AG04450 (cell line): Measurements from ENCODE around the gene MFSD2B. TPM values are rescaled to one million over a fixed set of nuclear protein-coding genes. Genes with fewer than 3 reads are reported as not detected.
A peak's percentile ranks its signal among the peaks of the same experiment; 100 is the strongest.
"Not testable (repeated sequence)": the region's sequence is repeated elsewhere in the genome, so short reads cannot be mapped to it uniquely, and the experiment has no call there.

Experiments used
- CTCF ChIA-PET: fragments of 300-600, 350-600 bp; formaldehyde crosslinking; extraction: SDS; loops from one replicate; lab custom pipeline; 2022; ENCODE audit warnings: antibody characterized with exemption, inconsistent platforms; lab: Charles Lee
- POLR2A ChIA-PET: fragments of 350-600 bp; formaldehyde crosslinking; extraction: SDS; loops from one replicate; lab custom pipeline; 2021; ENCODE audit warnings: antibody characterized with exemption, inconsistent platforms; lab: Yijun Ruan, JAX
- DNase-seq: peaks from one replicate; pipeline ENCODE4 v3.0.0-alpha.2; 2011; ENCODE audit warnings: low read depth, low spot score
- H3K27ac ChIP-seq: one replicate; pipeline ENCODE4 v1.5.1; 2012; ENCODE audit warnings: low read depth, low read length, control low read depth
- H3K27me3 ChIP-seq: one replicate; pipeline ENCODE4 v1.6.0; 2012; ENCODE audit warnings: low read length; ENCODE audit not compliant: control insufficient read depth, insufficient read depth
- H3K4me3 ChIP-seq: 2 replicates; pipeline ENCODE4 v1.5.1; 2011; ENCODE audit warnings: mild to moderate bottlenecking, low read depth, low read length, control low read depth
- H3K9me3 ChIP-seq: 2 replicates; pipeline ENCODE4 v1.5.1; 2012; ENCODE audit warnings: low read length; ENCODE audit not compliant: control insufficient read depth, insufficient read depth
- polyA plus RNA-seq: library from polyadenylated mRNA; depleted of rRNA; stranded (reverse); fragments of >200 nt; gene quantifications from 2 replicates; pipeline ENCODE4 v1.2.3, GENCODE V29; 2011
- TF ChIP-seq, protein P1 (sequence below): IDR thresholded peaks from 2 replicates; pipeline ENCODE4 v1.5.1; 2011; ENCODE audit warnings: low read depth, low read length, control low read depth, inconsistent platforms

MFSD2B gene
- polyA plus RNA-seq, 1 experiment: 0.05 TPM

DNA sequence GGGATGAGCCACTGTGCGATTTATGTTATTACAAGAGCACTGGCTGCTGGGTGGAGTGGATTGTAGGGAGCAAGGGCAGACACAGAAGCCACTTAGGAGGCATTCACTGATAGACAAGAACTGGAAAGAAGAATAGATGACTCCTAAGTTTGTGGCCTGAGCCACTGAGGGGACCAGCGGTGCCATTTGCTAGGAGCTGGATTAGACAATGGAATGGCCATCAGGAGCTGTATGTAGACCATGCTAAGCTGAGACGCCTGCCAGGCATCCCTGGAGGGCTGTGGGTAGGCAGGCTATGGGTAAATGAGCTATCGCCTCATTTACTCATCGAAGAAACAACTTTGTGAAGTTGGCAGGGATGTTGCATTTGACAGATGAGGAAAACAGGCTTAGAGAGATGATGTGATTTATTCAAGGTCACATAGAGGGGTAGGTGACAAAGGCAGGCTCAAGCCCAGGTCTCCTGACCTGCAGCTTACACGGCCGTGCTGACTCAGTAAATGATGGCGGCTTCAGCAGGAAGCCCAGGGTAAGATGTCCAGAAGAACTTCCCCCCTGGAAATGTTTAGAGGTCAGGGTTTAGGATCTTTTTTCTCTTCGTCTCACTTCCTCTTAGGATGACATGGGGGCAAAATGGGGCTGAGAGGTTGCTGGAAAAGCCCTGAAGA is 2.8 kb downstream of the MFSD2B start:
- no peak for DNase-seq
- Histone ChIP-seq H3K27me3 (no peaks in the 10 kb centered on the region), H3K9me3 (no peaks in the 10 kb centered on the region; the same call in 1 of the 2 replicates), H3K4me3 (no peak overlapping the region), H3K27ac (no peak overlapping the region)
- POLR2A ChIA-PET: interaction anchor here (0.8 kb wide), 1 partner anchor 35 kb away, joined by 3 read pairs; the partner anchor contains the start of gene WDCP
- TF ChIP-seq, protein P1, sequence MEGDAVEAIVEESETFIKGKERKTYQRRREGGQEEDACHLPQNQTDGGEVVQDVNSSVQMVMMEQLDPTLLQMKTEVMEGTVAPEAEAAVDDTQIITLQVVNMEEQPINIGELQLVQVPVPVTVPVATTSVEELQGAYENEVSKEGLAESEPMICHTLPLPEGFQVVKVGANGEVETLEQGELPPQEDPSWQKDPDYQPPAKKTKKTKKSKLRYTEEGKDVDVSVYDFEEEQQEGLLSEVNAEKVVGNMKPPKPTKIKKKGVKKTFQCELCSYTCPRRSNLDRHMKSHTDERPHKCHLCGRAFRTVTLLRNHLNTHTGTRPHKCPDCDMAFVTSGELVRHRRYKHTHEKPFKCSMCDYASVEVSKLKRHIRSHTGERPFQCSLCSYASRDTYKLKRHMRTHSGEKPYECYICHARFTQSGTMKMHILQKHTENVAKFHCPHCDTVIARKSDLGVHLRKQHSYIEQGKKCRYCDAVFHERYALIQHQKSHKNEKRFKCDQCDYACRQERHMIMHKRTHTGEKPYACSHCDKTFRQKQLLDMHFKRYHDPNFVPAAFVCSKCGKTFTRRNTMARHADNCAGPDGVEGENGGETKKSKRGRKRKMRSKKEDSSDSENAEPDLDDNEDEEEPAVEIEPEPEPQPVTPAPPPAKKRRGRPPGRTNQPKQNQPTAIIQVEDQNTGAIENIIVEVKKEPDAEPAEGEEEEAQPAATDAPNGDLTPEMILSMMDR: no peak
- CTCF ChIA-PET: no interaction called here

DNA sequence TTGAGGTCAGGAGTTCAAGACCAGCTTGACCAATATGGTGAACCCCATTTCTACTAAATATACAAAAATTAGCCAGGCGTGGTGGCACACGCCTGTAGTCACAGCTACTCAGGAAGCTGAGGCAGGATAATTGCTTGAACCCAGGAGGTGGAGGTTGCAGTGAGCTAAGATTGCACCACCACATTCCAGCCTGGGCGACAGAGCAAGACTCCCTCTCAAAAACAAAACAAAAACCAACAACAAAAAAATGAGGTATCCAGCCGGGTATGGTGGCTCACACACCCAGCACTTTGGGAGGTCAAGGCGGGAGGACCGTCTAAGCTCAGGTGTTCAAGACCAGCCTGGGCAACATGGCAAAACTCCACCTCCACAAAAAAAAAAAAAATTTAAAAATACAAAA is 5.0 kb downstream of the MFSD2B start:
- H3K4me3 ChIP-seq, H3K27me3 ChIP-seq, H3K9me3 ChIP-seq, DNase-seq: not testable (repeated sequence)
- H3K27ac ChIP-seq: peak overlapping the region; percentile 61
- CTCF ChIA-PET: interaction anchor here (2.0 kb wide), 1 partner anchor 88 kb away, joined by 8 read pairs; the partner anchor contains the start of gene ATAD2B
- POLR2A ChIA-PET: interaction anchor here (0.6 to 2.0 kb wide), 6 partner anchors 32 to 321 kb away, joined by 3 to 12 read pairs (median 6); partner anchors contain the start of genes ATAD2B, TP53I3 and WDCP

DNA sequence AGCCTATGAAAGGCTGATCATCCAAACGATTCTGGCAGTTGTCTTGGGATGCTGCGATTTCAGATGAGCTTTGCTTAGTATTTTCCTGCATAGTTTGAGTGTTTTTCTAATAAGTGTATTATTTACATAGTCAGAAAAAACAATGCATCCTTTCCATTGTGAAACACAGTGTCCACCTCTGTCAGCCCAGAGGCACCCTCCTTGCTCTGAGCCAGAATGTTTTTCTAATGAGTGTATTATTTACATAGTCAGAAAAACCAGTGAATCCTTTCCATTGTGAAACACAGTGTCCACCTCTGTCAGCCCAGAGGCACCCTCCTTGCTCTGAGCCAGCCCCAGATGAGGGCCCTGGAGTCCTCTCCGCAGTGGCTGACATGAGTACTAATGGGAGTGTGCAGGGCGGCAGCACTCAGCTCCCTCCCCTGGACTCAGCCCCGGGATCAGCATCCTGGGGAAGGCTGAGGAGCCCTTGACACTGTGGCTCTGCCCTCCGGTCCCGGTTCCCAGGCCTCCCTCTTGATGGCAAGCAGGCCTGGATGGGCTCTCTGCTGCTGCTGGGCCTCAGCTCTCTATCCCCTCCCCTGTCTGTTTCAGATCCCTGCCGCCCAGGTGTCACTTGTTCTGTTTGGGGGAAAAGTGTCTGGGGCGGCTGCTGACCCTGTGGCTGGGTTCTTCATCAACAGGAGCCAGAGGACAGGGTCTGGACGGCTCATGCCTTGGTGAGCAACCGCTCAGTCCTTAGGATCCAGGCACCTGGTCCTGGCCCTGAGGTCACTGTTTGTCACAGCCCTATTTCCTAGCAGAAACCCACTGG is 5.9 kb downstream of the MFSD2B start:
- H3K27me3 ChIP-seq: no peaks in the 10 kb centered on the region

DNA sequence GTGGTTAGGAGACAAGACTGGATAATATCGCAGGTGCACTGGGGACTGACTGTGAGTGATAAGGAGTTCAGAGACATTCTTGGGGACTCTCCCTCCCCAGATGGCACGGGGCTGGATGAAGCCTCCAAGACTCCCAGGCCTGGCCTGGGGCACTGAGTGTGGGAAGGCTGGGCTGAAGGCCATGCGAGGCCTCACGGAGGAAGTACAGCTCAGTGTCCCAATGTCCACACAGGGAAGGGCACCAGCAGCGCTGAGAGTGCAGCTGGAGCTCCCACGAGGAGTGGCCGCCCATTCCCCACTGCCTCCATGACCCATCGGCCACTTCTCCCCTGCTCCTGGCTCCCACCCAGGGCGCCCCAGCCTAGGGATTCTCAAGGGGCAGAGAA is 6.5 kb downstream of the MFSD2B start:
- Histone ChIP-seq H3K9me3 (no peaks in the 10 kb centered on the region; the same call in 1 of the 2 replicates), H3K27ac (peak overlapping the region; percentile 87), H3K27me3 (no peaks in the 10 kb centered on the region), H3K4me3 (no peak overlapping the region)
- POLR2A ChIA-PET: interaction anchor here (0.6 to 2.0 kb wide), 3 partner anchors 31 to 90 kb away, joined by 7 to 9 read pairs (median 8); partner anchors contain the start of genes ATAD2B and WDCP
- CTCF ChIA-PET: interaction anchor here (2.0 kb wide), 1 partner anchor 90 kb away, joined by 8 read pairs; the partner anchor contains the start of gene ATAD2B
- TF ChIP-seq, protein P1: no peak
- DNase-seq: no peak

More for the DNA sequence above, 5.9 kb downstream of the MFSD2B start:
- peak; percentile 47 for DNase-seq
- H3K9me3 ChIP-seq: no peaks in the 10 kb centered on the region; the same call in 1 of the 2 replicates
- POLR2A ChIA-PET: interaction anchor here (0.6 to 2.0 kb wide), 5 partner anchors 32 to 179 kb away, joined by 3 to 9 read pairs (median 4); partner anchors contain the start of genes ATAD2B, TP53I3 and WDCP
- TF ChIP-seq, protein P1: no peak
- H3K27ac ChIP-seq: peak overlapping the region; percentile 87
- no peak overlapping the region for H3K4me3 ChIP-seq
- CTCF ChIA-PET: interaction anchor here (2.0 kb wide), 1 partner anchor 89 kb away, joined by 8 read pairs; the partner anchor contains the start of gene ATAD2B
